ENCODE results near the gene UCK2.
A peak's percentile ranks its signal among the peaks of the same experiment; 100 is the strongest.

UCK2 gene

GRCh38 chr1:165826565-165827267, 698 bp upstream of the UCK2 start:
- no peak for DNase-seq (ENCODE audit: low read depth)
- H3K4me3 ChIP-seq (ENCODE audit: low read depth, low read length) = peak overlapping the region; percentile 86
- TF ChIP-seq, protein P1, sequence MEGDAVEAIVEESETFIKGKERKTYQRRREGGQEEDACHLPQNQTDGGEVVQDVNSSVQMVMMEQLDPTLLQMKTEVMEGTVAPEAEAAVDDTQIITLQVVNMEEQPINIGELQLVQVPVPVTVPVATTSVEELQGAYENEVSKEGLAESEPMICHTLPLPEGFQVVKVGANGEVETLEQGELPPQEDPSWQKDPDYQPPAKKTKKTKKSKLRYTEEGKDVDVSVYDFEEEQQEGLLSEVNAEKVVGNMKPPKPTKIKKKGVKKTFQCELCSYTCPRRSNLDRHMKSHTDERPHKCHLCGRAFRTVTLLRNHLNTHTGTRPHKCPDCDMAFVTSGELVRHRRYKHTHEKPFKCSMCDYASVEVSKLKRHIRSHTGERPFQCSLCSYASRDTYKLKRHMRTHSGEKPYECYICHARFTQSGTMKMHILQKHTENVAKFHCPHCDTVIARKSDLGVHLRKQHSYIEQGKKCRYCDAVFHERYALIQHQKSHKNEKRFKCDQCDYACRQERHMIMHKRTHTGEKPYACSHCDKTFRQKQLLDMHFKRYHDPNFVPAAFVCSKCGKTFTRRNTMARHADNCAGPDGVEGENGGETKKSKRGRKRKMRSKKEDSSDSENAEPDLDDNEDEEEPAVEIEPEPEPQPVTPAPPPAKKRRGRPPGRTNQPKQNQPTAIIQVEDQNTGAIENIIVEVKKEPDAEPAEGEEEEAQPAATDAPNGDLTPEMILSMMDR (IDR thresholded peaks at IDR 0.05; ENCODE audit: insufficient read depth, low read depth, low read length, missing control alignments) = no peak

- TF ChIP-seq, protein P1 (IDR thresholded peaks at IDR 0.05; ENCODE audit: insufficient read depth, low read depth, low read length, missing control alignments) = peak; percentile 27
- peak; percentile 76 for DNase-seq (ENCODE audit: low read depth)
Observed at GRCh38 chr1:165828103-165828668, 772 bp downstream of the UCK2 start.

GRCh38 chr1:165828669-165829329, 1.4 kb downstream of the UCK2 start:
- TF ChIP-seq, protein P1 (IDR thresholded peaks at IDR 0.05; ENCODE audit: insufficient read depth, low read depth, low read length, missing control alignments) = no peak
- DNase-seq (ENCODE audit: low read depth) = peak; percentile 79
- peak overlapping the region; percentile 86 for H3K4me3 ChIP-seq (ENCODE audit: low read depth, low read length)

More at GRCh38 chr1:165828103-165828668, 772 bp downstream of the UCK2 start:
- H3K4me3 ChIP-seq (ENCODE audit: low read depth, low read length) = peak overlapping the region; percentile 86

- H3K4me3 ChIP-seq (ENCODE audit: low read depth, low read length) = peak overlapping the region; percentile 86
- TF ChIP-seq, protein P1 (IDR thresholded peaks at IDR 0.05; ENCODE audit: insufficient read depth, low read depth, low read length, missing control alignments) = no peak
- DNase-seq (ENCODE audit: low read depth) = no peak
Observed at GRCh38 chr1:165829888-165830287, 2.5 kb downstream of the UCK2 start.

DNA sequence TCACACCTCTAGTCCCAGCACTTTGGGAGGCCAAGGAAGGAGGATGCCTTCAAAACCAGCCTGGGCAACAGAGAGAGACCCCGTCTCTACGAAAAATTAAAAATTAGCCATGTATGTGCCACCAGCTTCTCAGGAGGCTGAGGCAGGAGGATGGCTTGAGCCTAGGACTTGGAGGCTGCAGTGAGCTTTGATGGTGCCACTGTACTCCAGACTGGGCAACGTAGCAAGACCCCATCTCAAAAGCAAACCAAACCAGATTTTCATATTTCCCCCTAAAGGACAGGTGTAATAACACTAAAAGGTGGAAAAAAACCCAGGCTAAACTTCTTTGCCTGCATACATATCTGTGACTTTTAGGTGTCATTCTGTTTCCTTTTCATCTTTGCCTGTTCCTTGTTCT, 3.7 kb downstream of the UCK2 start:
- DNase-seq (ENCODE audit: low read depth) = no peak
- H3K4me3 ChIP-seq (ENCODE audit: low read depth, low read length) = no peak overlapping the region
- TF ChIP-seq, protein P1 (IDR thresholded peaks at IDR 0.05; ENCODE audit: insufficient read depth, low read depth, low read length, missing control alignments) = no peak

DNA sequence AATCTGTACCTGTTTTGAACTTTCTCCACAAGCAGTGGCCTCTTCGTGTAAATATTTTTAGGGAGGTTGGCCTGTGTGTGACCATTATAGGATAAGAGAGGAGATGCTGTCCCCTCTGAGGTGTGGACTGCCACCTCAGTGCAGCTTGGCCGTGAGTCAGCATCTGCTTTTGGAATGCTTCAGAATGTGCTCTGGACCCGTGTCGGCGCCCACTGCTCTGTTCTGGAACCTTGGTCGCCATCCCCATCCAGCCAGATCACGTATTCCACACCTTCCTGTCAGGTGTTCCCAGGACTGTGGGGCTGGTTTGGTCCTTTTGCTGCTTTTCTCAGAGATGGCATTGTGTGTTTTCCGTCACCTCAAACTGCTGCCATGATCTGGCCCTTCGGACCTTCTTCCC, 5.5 kb downstream of the UCK2 start:
- TF ChIP-seq, protein P1 (IDR thresholded peaks at IDR 0.05; ENCODE audit: insufficient read depth, low read depth, low read length, missing control alignments) = no peak
- no peak for DNase-seq (ENCODE audit: low read depth)

More for the DNA sequence above, 5.5 kb downstream of the UCK2 start:
- H3K4me3 ChIP-seq (ENCODE audit: low read depth, low read length) = no peak overlapping the region

Measured in GM12865 (cell line).